K562 (cell line): ENCODE data around the gene RAB5B. TPM values are rescaled to one million over a fixed set of nuclear protein-coding genes. Genes with fewer than 3 reads are reported as not detected.

Experiments
- ELF4 ChIP-seq: fragments of 450-650 bp; formaldehyde crosslinking; IDR thresholded peaks from 2 replicates; pipeline ENCODE4 v1.4.0; 2022; ENCODE audit warnings: missing genetic modification characterization
- GTF2B ChIP-seq: IDR thresholded peaks from 2 replicates; pipeline ENCODE4 v1.6.1; 2011; ENCODE audit not compliant: insufficient read length; ENCODE audit errors: extremely low read depth
- NFE2L1 ChIP-seq: fragments of 450-650 bp; IDR thresholded peaks from 2 replicates; pipeline ENCODE4 v1.6.1; 2016; ENCODE audit warnings: missing genetic modification characterization, low read depth, mild to moderate bottlenecking, missing compliant biosample characterization, moderate library complexity, borderline replicate concordance
- TCF15 ChIP-seq: fragments of 250-450 bp; sonication (Bioruptor Pico); IDR thresholded peaks from 2 replicates; pipeline ENCODE4 v1.8.0; 2022; ENCODE audit warnings: moderate library complexity, mild to moderate bottlenecking, inconsistent platforms
- THAP12 ChIP-seq: fragments of 250-450 bp; sonication (Bioruptor Pico); IDR thresholded peaks from 2 replicates; pipeline ENCODE4 v1.9.0; 2021; ENCODE audit warnings: mild to moderate bottlenecking, inconsistent platforms
- ZNF609 ChIP-seq: sonication (generic); formaldehyde crosslinking; IDR thresholded peaks from 2 replicates; pipeline ENCODE4 v1.8.1; 2023; ENCODE audit warnings: missing genetic modification reagents, mild to moderate bottlenecking, borderline replicate concordance
- polyA plus RNA-seq, 8 experiments: library from polyadenylated mRNA; depleted of rRNA in 4 of 8; stranded (reverse) in 5 of 8; unstranded in 3 of 8; fragments of >200 nt; fragmentation: Nextera tagmentation in 2 of 8; fragmentation: Illumina TruSeq in 1 of 8; extraction: Ambion mirVana in 2 of 8; extraction: Trizol in 1 of 8; gene quantifications; 2 replicates each; pipeline versions ENCODE4 v1.2.1 to v1.2.3, GENCODE V29; 2011 to 2014; ENCODE audit warnings: inconsistent platforms in 1 of 8, missing spikeins in 1 of 8
- total RNA-seq, 7 experiments: library from RNA; depleted of rRNA in 6 of 7; stranded (reverse); fragments of >200 nt in 6 of 7; fragmentation: Illumina TruSeq in 2 of 7; extraction: Trizol in 2 of 7; gene quantifications; 2 replicates each; pipeline versions ENCODE4 v1.2.1 to v1.2.3, GENCODE V29; 2011 to 2021; ENCODE audit warnings: low replicate concordance in 1 of 7

Gene RAB5B
- total and polyA plus RNA-seq, 9 of the 15 experiments (the other 6 are each of a cell fraction or from before 2014, with no cell fraction given), result 6.8 to 73.8 (median 25.2) TPM

- TF ChIP-seq ZNF609 (no peak), ELF4 (CRISPR knock-in tag) (no peak), TCF15 (CRISPR knock-in tag) (no peak), NFE2L1 (tag) (no peak), GTF2B (no peak), THAP12 (CRISPR knock-in tag) (no peak)
- TF ChIP-seq, all 486 proteins: peak for 0
Observed at GRCh38 chr12:55984861-55985260, 11.0 kb downstream of the RAB5B start (continued).
